ENCODE results near the gene POC1A. TPM values are rescaled to one million over a fixed set of nuclear protein-coding genes. Genes with fewer than 3 reads are reported as not detected.

The POC1A gene
- total RNA-seq, 1 experiment from 2014 or later, result 29.0 TPM

DNA sequence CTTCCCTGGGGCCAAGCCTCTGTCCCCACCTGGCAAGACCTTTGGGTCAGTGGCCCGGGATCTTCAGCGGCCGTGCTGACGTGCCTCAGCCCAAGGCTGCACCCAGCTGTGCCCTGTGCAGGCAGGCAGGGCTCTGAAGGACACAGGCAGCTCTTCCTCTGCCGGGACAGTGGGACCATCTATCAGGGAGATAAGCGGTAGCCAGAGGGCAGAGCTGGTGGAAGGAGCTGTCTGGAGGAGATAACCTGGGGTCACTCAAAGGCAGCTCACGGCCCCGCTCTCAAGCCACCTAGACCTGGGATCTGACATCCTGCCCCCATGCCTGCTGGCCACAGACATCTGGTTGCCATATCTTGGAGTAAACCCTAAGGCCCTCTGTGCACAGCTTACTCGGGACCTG lies 125.2 kb downstream of the POC1A start:
- no peak overlapping the region for H2BK12ac ChIP-seq (ENCODE audit: insufficient read length, low read depth, low read length)

More for the DNA sequence above, 125.2 kb downstream of the POC1A start:
- Histone ChIP-seq H2BK20ac (ENCODE audit: low read depth, low read length, poor library complexity, severe bottlenecking) (no peak overlapping the region), H3K4me2 (ENCODE audit: insufficient read depth, insufficient read length, low read length) (no peak overlapping the region), H3K79me2 (ENCODE audit: insufficient read depth, low read length) (no peaks in the 10 kb centered on the region), H3K27me3 (ENCODE audit: insufficient read depth, low read length) (no peaks in the 10 kb centered on the region), H3K79me1 (ENCODE audit: insufficient read depth, low read depth, low read length, poor library complexity, severe bottlenecking) (no peaks in the 10 kb centered on the region), H3K4me1 (ENCODE audit: insufficient read depth, low read length) (no peaks in the 10 kb centered on the region), H4K91ac (ENCODE audit: insufficient read length, low read depth, low read length) (no peak overlapping the region), H3K56ac (ENCODE audit: insufficient read length, low read depth, low read length) (no peak overlapping the region), H3K27ac (ENCODE audit: insufficient read length, low read depth, low read length) (no peak overlapping the region), H2BK120ac (ENCODE audit: low read depth, low read length, poor library complexity, severe bottlenecking) (no peak overlapping the region), H3K23ac (ENCODE audit: insufficient read length, low read depth, low read length) (no peak overlapping the region), H2AFZ (ENCODE audit: low read length) (no peak overlapping the region), H3K18ac (ENCODE audit: insufficient read length, low read depth, low read length) (no peak overlapping the region), H3K23me2 (ENCODE audit: insufficient read length, low read depth, low read length, poor library complexity, severe bottlenecking) (no peaks in the 10 kb centered on the region), H2BK15ac (ENCODE audit: low read depth, low read length) (no peak overlapping the region), H3K4ac (ENCODE audit: low read depth, low read length) (no peak overlapping the region), H4K5ac (ENCODE audit: insufficient read length, low read depth, low read length) (no peak overlapping the region), H3K9ac (ENCODE audit: extremely low read depth, insufficient read length, low read length) (no peak overlapping the region), H3T11ph (ENCODE audit: low read length) (no peak overlapping the region), H3K9me3 (ENCODE audit: control insufficient read depth, low read depth, low read length) (no peaks in the 10 kb centered on the region), H2AK5ac (ENCODE audit: insufficient read length, low read length) (no peak overlapping the region), H4K20me1 (ENCODE audit: control insufficient read depth, insufficient read depth, insufficient read length) (no peaks in the 10 kb centered on the region), H3K14ac (ENCODE audit: insufficient read depth, low read length) (no peak overlapping the region), H4K8ac (replicated peaks; ENCODE audit: insufficient read length, low read depth, low read length) (peak overlapping the region; percentile 11), H2BK5ac (ENCODE audit: insufficient read length, low read length) (no peak overlapping the region)
- H3K9me3 Mint-ChIP-seq, result no peaks in the 10 kb centered on the region
- DNase-seq, result no peak
- H3K36me3 Mint-ChIP-seq (ENCODE audit: insufficient read depth in 1 of 3, low read depth in 3 of 3), result no peaks in the 10 kb centered on the region
- H3K27me3 Mint-ChIP-seq (ENCODE audit: low read depth), result peaks cover 2% of the 10 kb centered on the region
- peaks cover 0 to 13% of the 10 kb centered on the region in 2 experiments; a peak in 2 of 4 replicates for H3K4me1 Mint-ChIP-seq
- TF ChIP-seq, protein P1, sequence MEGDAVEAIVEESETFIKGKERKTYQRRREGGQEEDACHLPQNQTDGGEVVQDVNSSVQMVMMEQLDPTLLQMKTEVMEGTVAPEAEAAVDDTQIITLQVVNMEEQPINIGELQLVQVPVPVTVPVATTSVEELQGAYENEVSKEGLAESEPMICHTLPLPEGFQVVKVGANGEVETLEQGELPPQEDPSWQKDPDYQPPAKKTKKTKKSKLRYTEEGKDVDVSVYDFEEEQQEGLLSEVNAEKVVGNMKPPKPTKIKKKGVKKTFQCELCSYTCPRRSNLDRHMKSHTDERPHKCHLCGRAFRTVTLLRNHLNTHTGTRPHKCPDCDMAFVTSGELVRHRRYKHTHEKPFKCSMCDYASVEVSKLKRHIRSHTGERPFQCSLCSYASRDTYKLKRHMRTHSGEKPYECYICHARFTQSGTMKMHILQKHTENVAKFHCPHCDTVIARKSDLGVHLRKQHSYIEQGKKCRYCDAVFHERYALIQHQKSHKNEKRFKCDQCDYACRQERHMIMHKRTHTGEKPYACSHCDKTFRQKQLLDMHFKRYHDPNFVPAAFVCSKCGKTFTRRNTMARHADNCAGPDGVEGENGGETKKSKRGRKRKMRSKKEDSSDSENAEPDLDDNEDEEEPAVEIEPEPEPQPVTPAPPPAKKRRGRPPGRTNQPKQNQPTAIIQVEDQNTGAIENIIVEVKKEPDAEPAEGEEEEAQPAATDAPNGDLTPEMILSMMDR (conservative IDR thresholded peaks at IDR 0.05), result no peak
- no peak overlapping the region for H3K27ac Mint-ChIP-seq
- no peak overlapping the region for H3K4me3 Mint-ChIP-seq
- WGBS (ENCODE audit: extremely low coverage, insufficient read length, low lambda C conversion rate), result no CpG with 5 or more reads among the region's 9 CpGs

Measured in H9 (cell line).